Testis (tissue), 2 donors: ENCODE data around the gene RAB3C.

ENCODE experiments used
- CTCF ChIP-seq, 3 experiments: fragments of 450-650 bp in 2 of 3; fragments of 200-600 bp in 1 of 3; sonication (generic) in 1 of 3; IDR thresholded peaks; one replicate each; pipeline ENCODE4 v1.5.1; 2016 to 2019; ENCODE audit warnings: antibody characterized with exemption in 3 of 3, mild to moderate bottlenecking in 2 of 3, moderate library complexity in 1 of 3
- POLR2A ChIP-seq: fragments of 450-650 bp; IDR thresholded peaks from one replicate; pipeline ENCODE4 v1.6.1; 2017; ENCODE audit warnings: antibody characterized with exemption, mild to moderate bottlenecking, moderate library complexity

DNA sequence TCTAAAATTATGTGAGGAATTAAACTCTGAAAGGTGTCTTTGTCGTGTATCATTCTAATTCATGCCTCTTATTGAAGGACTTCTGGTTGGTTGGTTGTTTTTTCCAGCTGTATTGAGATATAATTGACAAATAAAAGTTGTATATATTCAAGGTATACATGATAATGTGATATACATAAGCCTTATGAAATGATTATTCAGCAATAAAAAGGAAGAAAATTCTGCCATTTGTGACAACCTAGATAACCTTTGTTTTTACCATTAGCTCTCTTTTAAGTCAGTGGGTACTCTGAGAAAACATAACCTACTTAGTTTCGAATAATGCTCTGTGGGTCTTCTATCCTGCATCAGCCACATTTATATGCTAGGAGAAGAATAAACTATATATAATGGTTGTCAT lies 89.6 kb downstream of the RAB3C start:
- TF ChIP-seq CTCF (IDR thresholded peaks at IDR 0.05) (no peak), POLR2A (no peak)
